Measurements from ENCODE around the gene NTN3. TPM values are rescaled to one million over a fixed set of nuclear protein-coding genes. Genes with fewer than 3 reads are reported as not detected.

The NTN3 gene
- polyA plus RNA-seq (2013), result 0.03 and 0.04 TPM in 2 replicates

DNA sequence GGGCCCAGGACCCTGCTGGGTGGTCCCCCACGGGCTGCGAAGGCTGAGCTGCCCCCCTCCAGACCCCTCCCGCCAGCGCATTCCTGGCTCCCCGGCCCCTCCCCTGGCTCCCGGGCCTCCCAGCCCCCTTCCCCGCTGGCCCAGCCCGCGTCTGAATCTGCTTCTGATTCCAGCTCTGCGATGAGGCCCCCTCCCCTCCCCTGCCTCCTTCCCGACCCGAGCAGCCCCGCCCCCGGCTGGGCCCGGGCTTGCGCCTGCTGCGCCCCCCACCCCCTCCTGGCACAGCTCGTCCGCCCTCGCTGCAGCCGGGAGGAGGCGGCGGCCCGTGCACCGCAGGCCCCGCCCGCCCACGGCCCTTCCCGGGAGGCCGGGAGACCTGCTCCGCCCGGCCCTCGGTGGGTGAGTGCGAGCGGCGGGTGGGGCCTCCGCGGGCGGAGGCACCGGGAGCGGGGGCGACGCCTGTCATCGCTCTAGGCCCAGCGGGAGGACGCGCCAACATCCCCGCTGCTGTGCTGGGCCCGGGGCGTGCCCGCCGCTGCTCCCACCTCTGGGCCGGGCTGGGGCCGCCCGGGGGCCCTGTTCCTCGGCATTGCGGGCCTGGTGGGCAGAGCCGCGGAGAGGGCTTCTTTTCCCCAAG is at the start of gene NTN3:
NTN3 (plus strand) TSS at position 282 of the 637 bp plus-strand sequence. CDS start 405 bp downstream, outside the sequence.
- Histone ChIP-seq H4K8ac (ENCODE audit: low read depth, low read length) (no peak within 1 kb of the TSS), H3K79me2 (ENCODE audit: control insufficient read depth, insufficient read depth, low read length, poor library complexity) (peaks cover 9% of the 10 kb centered on the region), H3K14ac (ENCODE audit: low read length) (no peak within 1 kb of the TSS), H4K12ac (ENCODE audit: low read depth, low read length) (no peak within 1 kb of the TSS), H3K9ac (ENCODE audit: low read length) (no peak within 1 kb of the TSS), H3K36me3 (ENCODE audit: control insufficient read depth in 1 of 2, insufficient read depth in 2 of 2, low read length in 2 of 2) (no peaks in the 10 kb centered on the region), H2AK5ac (ENCODE audit: low read length) (no peak within 1 kb of the TSS), H2BK5ac (ENCODE audit: low read depth, low read length, poor library complexity) (no peak within 1 kb of the TSS), H3K18ac (ENCODE audit: low read length) (no peak within 1 kb of the TSS), H3K4me2 (ENCODE audit: low read length) (peak within 1 kb of the TSS; percentile 52), H3K27ac (ENCODE audit: low read depth, low read length) (no peak within 1 kb of the TSS), H3K23ac (ENCODE audit: low read length) (no peak within 1 kb of the TSS), H2AFZ (ENCODE audit: insufficient read depth, low read length, poor library complexity) (no peak within 1 kb of the TSS), H3K4me3 (ENCODE audit: low read depth, low read length) (no peak within 1 kb of the TSS), H3K27me3 (ENCODE audit: insufficient read depth, low read length) (peaks cover 58% of the 10 kb centered on the region), H3K4me1 (ENCODE audit: control insufficient read depth in 1 of 2, insufficient read depth in 2 of 2, low read length in 2 of 2) (peaks cover 33 to 42% of the 10 kb centered on the region in 2 experiments), H3K9me3 (ENCODE audit: insufficient read depth, low read depth, low read length) (peaks cover 7% of the 10 kb centered on the region), H4K91ac (ENCODE audit: low read depth, low read length) (no peak within 1 kb of the TSS), H2BK12ac (ENCODE audit: low read length) (no peak within 1 kb of the TSS), H2BK120ac (ENCODE audit: insufficient read depth, low read length, poor library complexity) (no peak within 1 kb of the TSS), H3K79me1 (ENCODE audit: low read length) (peaks cover 8% of the 10 kb centered on the region), H3K4ac (ENCODE audit: low read depth, low read length) (no peak within 1 kb of the TSS)
- no peak for DNase-seq
- no CpG with 5 or more reads among the region's 59 CpGs for WGBS (ENCODE audit: extremely low coverage, insufficient coverage, insufficient read length)

DNA sequence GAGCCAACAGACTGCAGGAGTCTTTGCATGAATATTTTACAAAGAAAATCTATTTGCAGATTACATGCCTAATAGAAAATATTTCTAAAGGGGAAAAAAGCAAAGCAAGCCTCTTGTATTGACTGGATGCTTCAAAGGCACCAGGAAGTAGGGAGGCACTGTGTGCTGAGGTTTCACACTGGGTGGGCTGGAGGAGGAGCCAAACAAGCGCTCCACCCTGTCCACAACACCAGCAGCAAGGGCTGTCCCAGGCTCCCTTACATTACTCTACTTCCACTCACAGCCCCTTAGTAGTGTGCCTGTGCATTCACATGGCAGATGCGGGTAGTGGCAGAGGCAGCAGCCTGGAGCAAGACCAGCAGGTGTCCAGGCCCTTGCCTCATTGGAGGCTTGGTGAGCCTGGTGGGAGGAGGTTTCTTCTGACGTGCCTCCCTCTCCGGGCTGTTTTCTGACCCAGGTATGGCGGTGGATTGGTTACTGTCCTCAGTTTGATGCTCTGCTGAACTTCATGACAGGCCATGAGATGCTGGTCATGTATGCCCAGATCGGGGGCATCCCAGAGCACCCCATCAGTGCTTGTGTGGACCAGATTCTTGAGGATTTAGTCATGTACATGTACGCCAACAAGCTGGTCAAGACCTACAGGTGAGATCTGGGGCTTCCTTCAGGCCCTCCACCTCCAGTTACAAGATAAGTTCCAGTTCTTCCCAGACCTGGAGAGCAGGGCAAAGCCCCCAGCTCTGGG is 48.8 kb upstream of the NTN3 start:
- H3K18ac ChIP-seq (ENCODE audit: low read length), result no peak overlapping the region
- H2AFZ ChIP-seq (ENCODE audit: insufficient read depth, low read length, poor library complexity), result no peak overlapping the region
- H3K4me1 ChIP-seq (ENCODE audit: control insufficient read depth in 1 of 2, insufficient read depth in 2 of 2, low read length in 2 of 2), result no peaks in the 10 kb centered on the region
- H2AK5ac ChIP-seq (ENCODE audit: low read length), result no peak overlapping the region
- no peaks in the 10 kb centered on the region for H3K79me1 ChIP-seq (ENCODE audit: low read length)
- no peak overlapping the region for H3K9ac ChIP-seq (ENCODE audit: low read length)
- no peak overlapping the region for H3K23ac ChIP-seq (ENCODE audit: low read length)
- no peak overlapping the region for H4K12ac ChIP-seq (ENCODE audit: low read depth, low read length)
- no peaks in the 10 kb centered on the region for H3K79me2 ChIP-seq (ENCODE audit: control insufficient read depth, insufficient read depth, low read length, poor library complexity)
- no CpG with 5 or more reads among the region's 7 CpGs for WGBS (ENCODE audit: extremely low coverage, insufficient coverage, insufficient read length)
- H2BK12ac ChIP-seq (ENCODE audit: low read length), result no peak overlapping the region
- no peak overlapping the region for H3K4me3 ChIP-seq (ENCODE audit: low read depth, low read length)
- H3K36me3 ChIP-seq (ENCODE audit: control insufficient read depth in 1 of 2, insufficient read depth in 2 of 2, low read length in 2 of 2), result no peaks in the 10 kb centered on the region
- H3K9me3 ChIP-seq (ENCODE audit: insufficient read depth, low read depth, low read length), result peaks cover 6% of the 10 kb centered on the region
- no peak overlapping the region for H2BK120ac ChIP-seq (ENCODE audit: insufficient read depth, low read length, poor library complexity)
- no peak overlapping the region for H4K91ac ChIP-seq (ENCODE audit: low read depth, low read length)
- no peaks in the 10 kb centered on the region for H3K27me3 ChIP-seq (ENCODE audit: insufficient read depth, low read length)
- peak; percentile 93 for DNase-seq
- H3K4ac ChIP-seq (ENCODE audit: low read depth, low read length), result no peak overlapping the region
- no peak overlapping the region for H3K27ac ChIP-seq (ENCODE audit: low read depth, low read length)
- H3K14ac ChIP-seq (ENCODE audit: low read length), result no peak overlapping the region
- H3K4me2 ChIP-seq (ENCODE audit: low read length), result no peak overlapping the region
- no peak overlapping the region for H2BK5ac ChIP-seq (ENCODE audit: low read depth, low read length, poor library complexity)
- H4K8ac ChIP-seq (ENCODE audit: low read depth, low read length), result no peak overlapping the region

DNA sequence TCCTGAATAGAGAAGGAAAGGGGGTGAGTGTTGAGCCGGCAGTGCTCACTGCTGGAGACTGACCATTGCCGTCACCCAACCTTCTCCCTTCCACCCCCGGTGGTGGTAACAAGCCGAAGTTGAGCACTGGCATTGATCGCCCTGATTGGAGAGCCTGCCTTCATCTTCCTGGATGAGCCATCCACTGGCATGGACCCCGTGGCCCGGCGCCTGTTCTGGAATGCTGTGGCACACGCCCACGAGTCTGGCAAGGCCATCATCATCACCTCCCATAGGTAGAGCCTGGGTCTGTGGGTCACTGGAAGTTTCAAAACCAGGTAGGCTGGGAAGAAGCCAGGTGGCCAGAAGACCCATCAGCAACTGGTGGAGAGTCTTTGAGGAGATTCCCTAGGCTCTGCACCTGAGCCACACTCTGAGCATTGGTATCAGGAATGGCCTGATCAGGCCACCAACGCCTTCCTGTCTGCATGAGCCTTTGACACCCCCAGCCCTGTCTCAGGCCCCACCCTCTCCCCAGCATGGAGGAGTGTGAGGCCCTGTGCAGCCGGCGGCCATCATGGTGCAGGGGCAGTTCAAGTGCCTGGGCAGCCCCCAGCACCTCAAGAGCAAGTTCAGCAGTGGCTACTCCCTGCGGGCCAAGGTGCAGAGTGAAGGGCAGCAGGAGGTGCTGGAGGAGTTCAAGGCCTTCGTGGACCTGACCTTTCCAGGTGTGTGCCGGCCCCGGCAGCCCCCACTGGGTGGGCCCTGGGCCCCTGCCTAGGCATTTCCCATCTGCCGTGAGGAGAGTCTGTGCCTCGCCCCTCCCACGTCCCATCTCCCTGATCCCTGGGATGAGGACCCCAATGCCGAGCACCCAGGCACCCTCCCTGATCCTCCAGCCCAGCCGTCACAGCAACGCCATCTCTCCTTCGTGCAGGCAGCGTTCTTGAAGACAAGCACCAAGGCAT is 46.8 kb upstream of the NTN3 start:
- WGBS (ENCODE audit: extremely low coverage, insufficient coverage, insufficient read length), result no CpG with 5 or more reads among the region's 25 CpGs
- Histone ChIP-seq H3K4ac (ENCODE audit: low read depth, low read length) (no peak overlapping the region), H3K9ac (ENCODE audit: low read length) (no peak overlapping the region)

DNA sequence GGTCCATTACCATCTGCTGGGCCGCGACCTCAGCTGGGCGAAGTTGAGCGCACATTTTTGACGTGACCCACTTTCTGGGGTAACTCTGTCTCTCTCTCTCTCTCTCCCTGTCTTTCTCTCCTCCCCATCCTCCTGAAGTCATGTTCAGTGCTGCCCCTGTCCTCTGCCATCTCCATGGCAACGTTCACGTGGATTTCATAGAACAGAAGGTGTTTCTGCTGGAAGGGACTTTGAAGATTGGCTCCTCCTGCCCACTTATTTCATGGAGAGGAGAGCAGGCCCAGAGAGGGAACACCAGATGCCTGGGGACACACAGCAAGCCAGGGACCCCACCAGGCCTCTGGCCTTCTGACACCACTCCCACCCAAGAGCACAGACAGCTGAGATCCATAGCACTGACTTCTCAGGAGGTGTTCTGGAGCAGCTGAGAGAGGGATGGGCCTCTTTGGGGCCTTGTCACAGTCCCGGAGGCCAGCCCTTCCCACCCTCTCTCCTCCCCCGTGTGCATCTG is 46.0 kb upstream of the NTN3 start:
- Histone ChIP-seq H2BK120ac (ENCODE audit: insufficient read depth, low read length, poor library complexity) (no peak overlapping the region), H3K36me3 (ENCODE audit: control insufficient read depth in 1 of 2, insufficient read depth in 2 of 2, low read length in 2 of 2) (no peaks in the 10 kb centered on the region)
- WGBS (ENCODE audit: extremely low coverage, insufficient coverage, insufficient read length), result no CpG with 5 or more reads among the region's 9 CpGs

More for the DNA sequence above, 46.8 kb upstream of the NTN3 start:
- Histone ChIP-seq H3K9me3 (ENCODE audit: insufficient read depth, low read depth, low read length) (peaks cover 6% of the 10 kb centered on the region), H3K4me1 (ENCODE audit: control insufficient read depth in 1 of 2, insufficient read depth in 2 of 2, low read length in 2 of 2) (peaks cover 3 to 8% of the 10 kb centered on the region in 2 experiments), H2BK120ac (ENCODE audit: insufficient read depth, low read length, poor library complexity) (no peak overlapping the region), H3K14ac (ENCODE audit: low read length) (no peak overlapping the region), H3K36me3 (ENCODE audit: control insufficient read depth in 1 of 2, insufficient read depth in 2 of 2, low read length in 2 of 2) (no peaks in the 10 kb centered on the region), H3K79me1 (ENCODE audit: low read length) (peaks cover 5% of the 10 kb centered on the region), H3K4me2 (ENCODE audit: low read length) (no peak overlapping the region), H4K12ac (ENCODE audit: low read depth, low read length) (no peak overlapping the region), H4K91ac (ENCODE audit: low read depth, low read length) (no peak overlapping the region), H2AFZ (ENCODE audit: insufficient read depth, low read length, poor library complexity) (no peak overlapping the region), H2AK5ac (ENCODE audit: low read length) (no peak overlapping the region), H2BK12ac (ENCODE audit: low read length) (no peak overlapping the region), H3K27ac (ENCODE audit: low read depth, low read length) (no peak overlapping the region), H2BK5ac (ENCODE audit: low read depth, low read length, poor library complexity) (no peak overlapping the region), H4K8ac (ENCODE audit: low read depth, low read length) (no peak overlapping the region), H3K18ac (ENCODE audit: low read length) (no peak overlapping the region), H3K79me2 (ENCODE audit: control insufficient read depth, insufficient read depth, low read length, poor library complexity) (peaks cover 4% of the 10 kb centered on the region), H3K4me3 (ENCODE audit: low read depth, low read length) (peak overlapping the region; percentile 14), H3K27me3 (ENCODE audit: insufficient read depth, low read length) (no peaks in the 10 kb centered on the region), H3K23ac (ENCODE audit: low read length) (no peak overlapping the region)
- DNase-seq, result no peak

More for the DNA sequence above, 46.0 kb upstream of the NTN3 start:
- Histone ChIP-seq H2BK12ac (ENCODE audit: low read length) (no peak overlapping the region), H4K8ac (ENCODE audit: low read depth, low read length) (no peak overlapping the region), H2BK5ac (ENCODE audit: low read depth, low read length, poor library complexity) (no peak overlapping the region), H3K79me1 (ENCODE audit: low read length) (peaks cover 10% of the 10 kb centered on the region), H4K91ac (ENCODE audit: low read depth, low read length) (no peak overlapping the region), H3K4me1 (ENCODE audit: control insufficient read depth in 1 of 2, insufficient read depth in 2 of 2, low read length in 2 of 2) (peaks cover 3 to 10% of the 10 kb centered on the region in 2 experiments), H3K79me2 (ENCODE audit: control insufficient read depth, insufficient read depth, low read length, poor library complexity) (peaks cover 9% of the 10 kb centered on the region), H3K4ac (ENCODE audit: low read depth, low read length) (no peak overlapping the region), H3K23ac (ENCODE audit: low read length) (no peak overlapping the region), H4K12ac (ENCODE audit: low read depth, low read length) (no peak overlapping the region), H3K9me3 (ENCODE audit: insufficient read depth, low read depth, low read length) (peaks cover 6% of the 10 kb centered on the region), H2AFZ (ENCODE audit: insufficient read depth, low read length, poor library complexity) (no peak overlapping the region), H3K4me2 (ENCODE audit: low read length) (no peak overlapping the region), H3K27ac (ENCODE audit: low read depth, low read length) (no peak overlapping the region), H3K9ac (ENCODE audit: low read length) (no peak overlapping the region), H3K27me3 (ENCODE audit: insufficient read depth, low read length) (no peaks in the 10 kb centered on the region), H2AK5ac (ENCODE audit: low read length) (no peak overlapping the region), H3K18ac (ENCODE audit: low read length) (no peak overlapping the region), H3K4me3 (ENCODE audit: low read depth, low read length) (no peak overlapping the region), H3K14ac (ENCODE audit: low read length) (no peak overlapping the region)
- no peak for DNase-seq
